AG10803 (cell line): Measurements from ENCODE around the gene SAYSD1.

ENCODE experiments used
- DNase-seq: peaks from one replicate; pipeline ENCODE4 v3.0.0; 2010; ENCODE audit warnings: low read depth
- H3K4me3 ChIP-seq: 2 replicates; pipeline ENCODE4 v1.5.1; 2011; ENCODE audit warnings: mild to moderate bottlenecking, low read length, control low read depth
- TF ChIP-seq, protein P1 (sequence below): conservative IDR thresholded peaks from 2 replicates; pipeline ENCODE4 v1.5.1; 2011; ENCODE audit warnings: mild to moderate bottlenecking, low read length, control low read depth, inconsistent platforms

SAYSD1 gene

DNA sequence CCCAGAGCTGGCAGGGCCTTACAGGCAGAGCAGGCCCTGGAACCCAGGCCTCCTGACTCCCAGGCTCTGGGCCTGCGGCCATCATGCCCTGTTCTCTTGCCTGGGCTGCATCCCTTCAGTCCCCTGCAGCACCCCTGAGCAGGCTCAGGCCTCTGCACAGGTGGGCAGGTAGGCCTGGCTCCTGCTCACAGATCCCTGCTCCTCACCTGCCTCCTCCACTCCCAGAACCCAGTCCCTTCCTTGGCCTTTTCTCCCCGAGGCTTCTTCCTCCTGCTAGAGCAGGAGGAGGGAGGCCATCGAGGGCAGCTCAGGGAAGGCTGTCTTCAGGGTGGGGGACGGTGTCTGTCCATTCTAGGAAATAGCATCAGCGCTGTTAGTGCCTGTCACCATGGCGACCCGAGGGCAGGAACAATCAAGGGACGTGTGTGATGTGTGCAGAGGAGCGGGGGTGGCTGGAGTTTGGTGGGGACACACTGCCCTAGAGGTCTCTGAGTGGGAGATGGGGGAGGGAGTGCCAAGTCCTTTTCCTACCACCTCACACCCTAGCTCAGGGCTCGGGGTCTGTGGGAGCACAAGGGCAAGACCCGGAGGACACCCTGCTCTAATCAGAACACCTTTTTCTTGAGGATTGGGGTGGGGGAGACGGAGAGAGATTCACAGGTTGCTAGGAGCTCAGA lies 39.8 kb downstream of the SAYSD1 start:
- no peak for DNase-seq
- no peak overlapping the region for H3K4me3 ChIP-seq
- TF ChIP-seq, protein P1, sequence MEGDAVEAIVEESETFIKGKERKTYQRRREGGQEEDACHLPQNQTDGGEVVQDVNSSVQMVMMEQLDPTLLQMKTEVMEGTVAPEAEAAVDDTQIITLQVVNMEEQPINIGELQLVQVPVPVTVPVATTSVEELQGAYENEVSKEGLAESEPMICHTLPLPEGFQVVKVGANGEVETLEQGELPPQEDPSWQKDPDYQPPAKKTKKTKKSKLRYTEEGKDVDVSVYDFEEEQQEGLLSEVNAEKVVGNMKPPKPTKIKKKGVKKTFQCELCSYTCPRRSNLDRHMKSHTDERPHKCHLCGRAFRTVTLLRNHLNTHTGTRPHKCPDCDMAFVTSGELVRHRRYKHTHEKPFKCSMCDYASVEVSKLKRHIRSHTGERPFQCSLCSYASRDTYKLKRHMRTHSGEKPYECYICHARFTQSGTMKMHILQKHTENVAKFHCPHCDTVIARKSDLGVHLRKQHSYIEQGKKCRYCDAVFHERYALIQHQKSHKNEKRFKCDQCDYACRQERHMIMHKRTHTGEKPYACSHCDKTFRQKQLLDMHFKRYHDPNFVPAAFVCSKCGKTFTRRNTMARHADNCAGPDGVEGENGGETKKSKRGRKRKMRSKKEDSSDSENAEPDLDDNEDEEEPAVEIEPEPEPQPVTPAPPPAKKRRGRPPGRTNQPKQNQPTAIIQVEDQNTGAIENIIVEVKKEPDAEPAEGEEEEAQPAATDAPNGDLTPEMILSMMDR: no peak

DNA sequence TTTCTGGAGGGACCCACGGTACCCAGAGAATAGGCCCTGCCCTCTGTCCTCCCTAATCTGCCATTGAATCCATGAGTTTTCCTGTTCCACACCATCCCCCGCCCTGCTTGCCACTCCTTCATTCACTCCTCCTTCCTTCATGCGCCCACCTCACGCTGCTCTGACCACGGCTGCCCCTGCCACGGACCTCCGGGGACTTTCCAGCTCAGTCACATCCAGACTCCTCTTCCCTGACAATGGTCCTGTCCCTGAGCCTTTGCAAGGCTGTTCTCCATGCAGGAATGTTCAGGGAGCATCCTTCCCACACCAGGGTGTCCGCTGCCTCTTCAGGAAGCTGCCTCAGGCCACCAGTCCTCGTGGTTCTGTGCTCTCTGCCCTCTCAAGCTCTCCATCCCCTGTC lies 40.5 kb downstream of the SAYSD1 start:
- no peak overlapping the region for H3K4me3 ChIP-seq
- TF ChIP-seq, protein P1: no peak
- no peak for DNase-seq

DNA sequence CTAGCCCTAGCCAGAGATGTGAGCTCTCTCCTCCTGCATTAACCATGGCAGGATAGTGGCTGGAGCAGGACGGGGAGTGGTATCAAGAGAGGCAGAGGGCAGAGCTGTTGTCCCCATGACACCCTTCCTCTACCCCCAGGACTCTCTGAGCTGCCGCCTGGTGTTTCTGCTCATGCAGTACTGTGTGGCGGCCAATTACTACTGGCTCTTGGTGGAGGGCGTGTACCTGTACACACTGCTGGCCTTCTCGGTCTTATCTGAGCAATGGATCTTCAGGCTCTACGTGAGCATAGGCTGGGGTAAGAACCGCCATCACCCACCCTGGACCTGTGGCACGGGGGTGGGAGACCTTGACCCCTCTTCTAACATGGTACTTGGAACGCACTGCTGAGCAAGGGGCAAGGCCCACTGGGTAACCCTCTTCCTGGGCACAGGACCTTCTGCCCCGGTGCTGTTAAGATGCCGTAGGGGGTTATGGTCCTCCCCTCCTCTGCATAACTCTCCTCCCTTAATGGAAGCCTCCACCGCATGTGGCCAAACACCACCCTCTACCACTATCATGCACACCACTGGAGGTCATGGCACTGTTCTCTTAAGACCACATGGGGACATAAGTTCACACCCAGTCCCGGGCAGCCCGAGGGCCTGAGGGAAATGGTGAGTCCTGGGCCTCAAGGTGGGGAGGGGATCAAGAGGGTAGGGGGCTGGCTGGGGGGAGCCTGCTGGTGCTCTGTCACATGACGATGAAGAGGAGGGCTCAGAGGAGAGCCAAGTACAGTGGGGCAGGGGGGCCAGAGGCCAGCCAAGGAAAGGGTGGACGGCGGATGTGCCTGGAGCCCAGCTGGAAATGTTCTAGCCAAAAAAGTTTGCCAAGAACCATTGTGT lies 41.3 kb downstream of the SAYSD1 start:
- TF ChIP-seq, protein P1: no peak
- no peak for DNase-seq
- H3K4me3 ChIP-seq: no peak overlapping the region

DNA sequence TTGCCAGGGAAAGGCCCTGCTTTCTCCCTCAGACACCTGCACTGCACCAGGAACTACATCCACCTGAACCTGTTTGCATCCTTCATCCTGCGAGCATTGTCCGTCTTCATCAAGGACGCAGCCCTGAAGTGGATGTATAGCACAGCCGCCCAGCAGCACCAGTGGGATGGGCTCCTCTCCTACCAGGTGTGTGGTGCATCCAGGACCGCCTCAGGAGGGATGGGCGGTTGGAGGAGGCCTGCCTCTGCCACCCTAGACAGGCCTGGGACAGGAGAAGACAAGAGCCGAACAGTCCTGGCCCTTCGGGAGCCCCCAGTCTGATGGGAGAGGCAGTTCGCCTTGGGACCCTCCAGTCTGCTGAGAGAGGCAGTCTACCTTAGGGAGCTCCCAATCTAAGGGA lies 42.2 kb downstream of the SAYSD1 start:
- TF ChIP-seq, protein P1: no peak
- H3K4me3 ChIP-seq: no peak overlapping the region
- no peak for DNase-seq

DNA sequence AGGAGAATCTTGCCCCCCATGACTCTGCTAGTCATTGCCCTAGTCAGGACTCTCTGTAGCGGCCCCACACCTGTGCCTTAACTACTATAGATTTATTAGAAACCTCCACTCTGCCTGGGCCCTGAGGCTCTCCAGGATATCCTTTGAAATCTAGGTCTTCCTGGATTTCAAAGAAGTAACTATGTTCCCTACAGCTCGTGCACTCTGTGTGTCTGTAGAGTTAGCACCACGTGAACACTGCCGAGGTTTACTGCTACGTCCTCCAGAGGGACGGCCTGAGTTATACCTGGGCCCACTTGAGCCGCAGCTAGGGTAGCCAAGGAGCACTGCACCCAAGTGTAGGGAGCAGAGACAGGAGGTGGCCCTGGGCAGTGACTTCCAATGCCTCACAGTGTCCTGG lies 46.6 kb downstream of the SAYSD1 start:
- no peak overlapping the region for H3K4me3 ChIP-seq
- no peak for DNase-seq

DNA sequence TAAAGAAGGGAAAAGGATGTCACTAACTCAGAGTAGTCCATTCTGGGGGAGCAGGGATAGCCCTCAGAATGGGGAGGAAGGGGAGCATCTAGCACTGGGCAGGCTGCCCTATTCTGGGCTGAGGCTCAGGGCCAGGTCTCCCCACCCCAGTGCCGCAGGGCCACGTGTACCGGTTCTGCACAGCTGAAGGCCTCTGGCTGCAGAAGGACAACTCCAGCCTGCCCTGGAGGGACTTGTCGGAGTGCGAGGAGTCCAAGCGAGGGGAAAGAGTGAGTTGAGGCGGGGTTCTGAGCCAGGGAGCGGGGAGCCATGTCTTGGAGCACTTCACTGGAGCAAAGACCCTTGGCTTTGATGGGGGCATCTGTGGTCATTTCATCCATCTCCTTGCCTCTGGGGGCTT lies 49.4 kb downstream of the SAYSD1 start:
- TF ChIP-seq, protein P1: no peak
- no peak for DNase-seq
- no peak overlapping the region for H3K4me3 ChIP-seq

More for the DNA sequence above, 46.6 kb downstream of the SAYSD1 start:
- TF ChIP-seq, protein P1: no peak

DNA sequence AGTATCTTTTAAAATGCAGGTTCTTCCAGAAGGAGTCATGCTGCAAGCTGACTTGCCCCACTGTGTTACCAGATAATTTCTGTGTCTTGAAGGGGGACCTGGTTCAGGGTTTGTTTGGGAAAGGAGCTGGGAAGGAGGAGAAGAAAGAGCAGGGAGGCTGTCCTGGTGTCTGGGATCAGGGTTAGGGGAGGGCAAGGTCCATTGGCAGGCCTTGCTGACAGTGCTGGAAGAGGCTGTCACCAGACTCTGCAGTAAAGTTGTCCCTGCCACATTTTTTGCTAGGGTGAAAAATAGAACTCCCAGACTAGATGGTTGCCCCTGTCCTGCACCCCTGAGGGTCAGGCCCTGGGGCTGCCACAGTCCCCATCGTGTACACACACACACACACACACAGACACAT lies 51.5 kb downstream of the SAYSD1 start:
- TF ChIP-seq, protein P1: no peak
- H3K4me3 ChIP-seq: no peak overlapping the region
- DNase-seq: no peak
